H9 (cell line): Measurements from ENCODE around the gene NPAS3. TPM values are rescaled to one million over a fixed set of nuclear protein-coding genes. Genes with fewer than 3 reads are reported as not detected.

Source experiments
- DNase-seq: peaks from one replicate; pipeline ENCODE4 v3.0.0-alpha.2; 2017
- H2AFZ ChIP-seq: one replicate; pipeline ENCODE4 v1.6.1; 2013; ENCODE audit warnings: mild to moderate bottlenecking, low read length, control low read depth, moderate library complexity
- H2AK5ac ChIP-seq: 2 replicates; pipeline ENCODE4 v1.6.1; 2013; ENCODE audit warnings: low read length, control low read depth, mixed read lengths; ENCODE audit not compliant: insufficient read length
- H2BK120ac ChIP-seq: one replicate; pipeline ENCODE4 v1.6.1; 2013; ENCODE audit warnings: low read depth, mild to moderate bottlenecking, low read length, control low read depth, inconsistent platforms; ENCODE audit not compliant: poor library complexity, severe bottlenecking
- H2BK12ac ChIP-seq: 2 replicates; pipeline ENCODE4 v1.6.1; 2013; ENCODE audit warnings: low read length, control low read depth, mixed read lengths, low read depth; ENCODE audit not compliant: insufficient read length
- H2BK15ac ChIP-seq: 2 replicates; pipeline ENCODE4 v1.6.1; 2013; ENCODE audit warnings: low read depth, low read length, control low read depth
- H2BK20ac ChIP-seq: one replicate; pipeline ENCODE4 v1.6.1; 2013; ENCODE audit warnings: low read depth, mild to moderate bottlenecking, low read length, control low read depth, inconsistent platforms; ENCODE audit not compliant: poor library complexity, severe bottlenecking
- H2BK5ac ChIP-seq: 2 replicates; pipeline ENCODE4 v1.6.1; 2013; ENCODE audit warnings: low read length, control low read depth, mixed read lengths; ENCODE audit not compliant: insufficient read length
- H3K14ac ChIP-seq: 2 replicates; pipeline ENCODE4 v1.6.1; 2013; ENCODE audit warnings: low read length, control low read depth; ENCODE audit not compliant: insufficient read depth
- H3K18ac ChIP-seq: 2 replicates; pipeline ENCODE4 v1.6.1; 2013; ENCODE audit warnings: low read depth, mild to moderate bottlenecking, mixed read lengths, low read length, control low read depth; ENCODE audit not compliant: insufficient read length
- H3K23ac ChIP-seq: 2 replicates; pipeline ENCODE4 v1.6.1; 2013; ENCODE audit warnings: low read length, control low read depth, mixed read lengths, low read depth; ENCODE audit not compliant: insufficient read length
- H3K23me2 ChIP-seq: 2 replicates; pipeline ENCODE4 v1.6.1; 2013; ENCODE audit warnings: low read depth, mild to moderate bottlenecking, mixed read lengths, low read length, control low read depth; ENCODE audit not compliant: insufficient read length, poor library complexity, severe bottlenecking
- H3K27ac ChIP-seq: 2 replicates; pipeline ENCODE4 v1.5.1; 2013; ENCODE audit warnings: low read length, control low read depth, mixed read lengths, low read depth; ENCODE audit not compliant: insufficient read length
- H3K27me3 ChIP-seq: 2 replicates; pipeline ENCODE4 v1.6.1; 2013; ENCODE audit warnings: low read length, control low read depth, inconsistent platforms; ENCODE audit not compliant: insufficient read depth
- H3K4ac ChIP-seq: 2 replicates; pipeline ENCODE4 v1.6.1; 2013; ENCODE audit warnings: low read depth, mild to moderate bottlenecking, control low read depth, inconsistent platforms, low read length, moderate library complexity
- H3K4me1 ChIP-seq: 2 replicates; pipeline ENCODE4 v1.6.1; 2013; ENCODE audit warnings: low read length, control low read depth, inconsistent platforms; ENCODE audit not compliant: insufficient read depth
- H3K4me2 ChIP-seq: 2 replicates; pipeline ENCODE4 v1.6.1; 2013; ENCODE audit warnings: low read length, control low read depth, mixed read lengths; ENCODE audit not compliant: insufficient read length, insufficient read depth
- H3K56ac ChIP-seq: 2 replicates; pipeline ENCODE4 v1.6.1; 2013; ENCODE audit warnings: low read depth, mild to moderate bottlenecking, mixed read lengths, low read length, control low read depth; ENCODE audit not compliant: insufficient read length
- H3K79me1 ChIP-seq: 2 replicates; pipeline ENCODE4 v1.6.1; 2013; ENCODE audit warnings: low read depth, mild to moderate bottlenecking, moderate library complexity, low read length, control low read depth, inconsistent platforms; ENCODE audit not compliant: insufficient read depth, poor library complexity, severe bottlenecking
- H3K79me2 ChIP-seq: 2 replicates; pipeline ENCODE4 v1.6.1; 2013; ENCODE audit warnings: low read length, control low read depth, inconsistent platforms; ENCODE audit not compliant: insufficient read depth
- H3K9ac ChIP-seq: 2 replicates; pipeline ENCODE4 v1.6.1; 2013; ENCODE audit warnings: low read length, control low read depth, mixed read lengths; ENCODE audit not compliant: insufficient read length; ENCODE audit errors: extremely low read depth
- H3K9me3 ChIP-seq: one replicate; pipeline ENCODE4 v1.6.1; 2013; ENCODE audit warnings: low read depth, low read length, inconsistent platforms; ENCODE audit not compliant: control insufficient read depth
- H3T11ph ChIP-seq: one replicate; pipeline ENCODE4 v1.6.1; 2013; ENCODE audit warnings: mild to moderate bottlenecking, low read length, control low read depth, inconsistent platforms
- H4K20me1 ChIP-seq: one replicate; pipeline ENCODE4 v1.6.1; 2013; ENCODE audit not compliant: control insufficient read depth, insufficient read length, insufficient read depth
- H4K5ac ChIP-seq: 2 replicates; pipeline ENCODE4 v1.6.1; 2013; ENCODE audit warnings: low read depth, mild to moderate bottlenecking, mixed read lengths, low read length, control low read depth; ENCODE audit not compliant: insufficient read length
- H4K8ac ChIP-seq: replicated peaks from 2 replicates; pipeline ENCODE4 v1.6.1; 2013; ENCODE audit warnings: low read length, control low read depth, mixed read lengths, low read depth; ENCODE audit not compliant: insufficient read length
- H4K91ac ChIP-seq: 2 replicates; pipeline ENCODE4 v1.6.1; 2013; ENCODE audit warnings: low read depth, mild to moderate bottlenecking, moderate library complexity, mixed read lengths, low read length, control low read depth; ENCODE audit not compliant: insufficient read length
- H3K27ac Mint-ChIP-seq, 3 experiments: 2 replicates in 2 of 3; 3 replicates in 1 of 3; pipeline ENCODE4 v1.8.0; 2020 to 2021; ENCODE audit warnings: mixed read lengths in 3 of 3, mild to moderate bottlenecking in 1 of 3, moderate library complexity in 1 of 3
- H3K27me3 Mint-ChIP-seq: 2 replicates; pipeline ENCODE4 v1.8.0; 2021; ENCODE audit warnings: low read depth, mild to moderate bottlenecking, moderate library complexity, mixed read lengths
- H3K36me3 Mint-ChIP-seq, 3 experiments: 2 replicates in 2 of 3; 3 replicates in 1 of 3; pipeline ENCODE4 v1.8.0; 2020 to 2021; ENCODE audit warnings: low read depth in 3 of 3, mixed read lengths in 3 of 3; ENCODE audit not compliant: insufficient read depth in 1 of 3
- H3K4me1 Mint-ChIP-seq, 2 experiments: 2 replicates each; pipeline ENCODE4 v1.8.0; 2020; ENCODE audit warnings: mixed read lengths in 2 of 2
- H3K4me3 Mint-ChIP-seq, 2 experiments: 2 replicates in 1 of 2; 3 replicates in 1 of 2; pipeline ENCODE4 v1.8.0; 2020 to 2021; ENCODE audit warnings: mild to moderate bottlenecking in 2 of 2, mixed read lengths in 2 of 2, moderate library complexity in 1 of 2
- H3K9me3 Mint-ChIP-seq, 2 experiments: 2 replicates in 1 of 2; 3 replicates in 1 of 2; pipeline ENCODE4 v1.8.0; 2020; ENCODE audit warnings: mild to moderate bottlenecking in 2 of 2, mixed read lengths in 2 of 2, moderate library complexity in 1 of 2
- CTCF ChIP-seq: fragments of 200-600 bp; sonication (generic); conservative IDR thresholded peaks from 3 replicates; pipeline ENCODE4 v1.8.0; 2021; ENCODE audit warnings: antibody characterized with exemption, mild to moderate bottlenecking
- total RNA-seq: library from RNA; stranded (reverse); gene quantifications from 2 replicates; pipeline ENCODE4 v1.2.1, GENCODE V29; 2021

NPAS3 gene
- total RNA-seq, 1 experiment from 2014 or later: 0.17 TPM

GRCh38 chr14:33186656-33187055 is 248.0 kb downstream of the NPAS3 start:
- H4K8ac ChIP-seq: no peak overlapping the region
- no peak overlapping the region for H3K56ac ChIP-seq
- H4K20me1 ChIP-seq: no peaks in the 10 kb centered on the region
- no peak overlapping the region for H3K14ac ChIP-seq
- Mint-ChIP-seq H3K9me3 (no peaks in the 10 kb centered on the region), H3K36me3 (no peaks in the 10 kb centered on the region), H3K27me3 (no peaks in the 10 kb centered on the region), H3K4me3 (no peak overlapping the region), H3K27ac (no peak overlapping the region), H3K4me1 (no peaks in the 10 kb centered on the region)
- H3K9ac ChIP-seq: no peak overlapping the region
- H3K27me3 ChIP-seq: no peaks in the 10 kb centered on the region
- no peak overlapping the region for H2AFZ ChIP-seq
- H3K23ac ChIP-seq: no peak overlapping the region
- H3K4ac ChIP-seq: no peak overlapping the region
- H3K27ac ChIP-seq: no peak overlapping the region
- H3K18ac ChIP-seq: no peak overlapping the region
- no peak overlapping the region for H2BK20ac ChIP-seq
- H4K5ac ChIP-seq: no peak overlapping the region
- no peaks in the 10 kb centered on the region for H3K23me2 ChIP-seq
- H3K79me1 ChIP-seq: no peaks in the 10 kb centered on the region
- DNase-seq: no peak
- no peaks in the 10 kb centered on the region for H3K79me2 ChIP-seq
- H3K4me2 ChIP-seq: no peak overlapping the region
- H2BK5ac ChIP-seq: no peak overlapping the region
- TF ChIP-seq CTCF: no peak
- no peak overlapping the region for H4K91ac ChIP-seq
- no peaks in the 10 kb centered on the region for H3K4me1 ChIP-seq
- H2BK120ac ChIP-seq: no peak overlapping the region
- H2BK15ac ChIP-seq: no peak overlapping the region
- H3K9me3 ChIP-seq: no peaks in the 10 kb centered on the region
- no peak overlapping the region for H2AK5ac ChIP-seq
- no peak overlapping the region for H2BK12ac ChIP-seq
- no peak overlapping the region for H3T11ph ChIP-seq
